ENCODE data around the gene ZP2.
"Not testable (repeated sequence)": the region's sequence is repeated elsewhere in the genome, so short reads cannot be mapped to it uniquely, and the experiment has no call there.

The ZP2 gene

DNA sequence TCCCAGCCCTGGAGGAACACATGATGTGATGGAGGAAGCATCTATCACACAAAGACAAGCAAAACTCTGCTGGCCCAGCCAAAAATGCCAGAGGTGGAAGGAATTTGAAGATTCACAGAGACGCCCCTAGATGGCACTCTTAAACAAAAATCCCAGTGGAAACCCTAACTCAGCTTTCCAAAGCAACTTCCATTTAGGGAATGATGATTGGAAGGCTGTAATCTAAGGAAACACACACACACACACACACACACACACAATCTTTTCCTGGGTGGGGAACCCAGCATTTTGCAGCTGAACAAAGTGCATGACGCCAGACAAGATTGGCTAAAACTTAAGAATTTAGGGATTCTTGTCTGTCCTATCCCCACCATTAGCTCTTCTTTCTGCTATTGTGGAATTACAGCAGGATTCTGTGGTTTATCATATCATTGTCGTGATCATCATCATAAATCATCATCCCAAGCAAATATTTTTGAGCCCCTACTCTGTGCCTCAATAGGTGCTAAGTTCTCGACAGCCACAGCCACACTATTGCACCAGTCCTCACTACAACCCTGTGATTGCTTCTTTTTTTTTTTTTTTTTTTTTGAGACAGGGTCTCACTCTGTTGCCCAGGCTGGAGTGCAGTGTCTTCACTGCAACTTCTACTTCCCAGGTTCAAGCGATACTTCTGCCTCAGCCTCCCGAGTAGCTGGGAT lies 54.5 kb downstream of the ZP2 start:
- peak; percentile 61 for DNase-seq (ENCODE audit: extremely low spot score)
- TF ChIP-seq CTCF (IDR thresholded peaks at IDR 0.05; ENCODE audit: control extremely low read depth, extremely low read depth, low read depth, missing control alignments) = peak; percentile 45
- ChIA-PET POLR2A (no interaction called here), CTCF (interaction anchor here (0.9 to 4.1 kb wide), 15 partner anchors 8 to 1526 kb away, joined by 3 to 16 read pairs (median 3); no protein-coding TSS in a partner anchor)

GRCh38 chr16:21156011-21156410 lies 55.4 kb downstream of the ZP2 start:
- CTCF ChIA-PET = interaction anchor here (1.0 to 4.1 kb wide), 3 partner anchors 9 to 145 kb away, joined by 3 to 16 read pairs (median 7); no protein-coding TSS in a partner anchor
- POLR2A ChIA-PET; DNase-seq (ENCODE audit: extremely low spot score): not testable (repeated sequence)

DNA sequence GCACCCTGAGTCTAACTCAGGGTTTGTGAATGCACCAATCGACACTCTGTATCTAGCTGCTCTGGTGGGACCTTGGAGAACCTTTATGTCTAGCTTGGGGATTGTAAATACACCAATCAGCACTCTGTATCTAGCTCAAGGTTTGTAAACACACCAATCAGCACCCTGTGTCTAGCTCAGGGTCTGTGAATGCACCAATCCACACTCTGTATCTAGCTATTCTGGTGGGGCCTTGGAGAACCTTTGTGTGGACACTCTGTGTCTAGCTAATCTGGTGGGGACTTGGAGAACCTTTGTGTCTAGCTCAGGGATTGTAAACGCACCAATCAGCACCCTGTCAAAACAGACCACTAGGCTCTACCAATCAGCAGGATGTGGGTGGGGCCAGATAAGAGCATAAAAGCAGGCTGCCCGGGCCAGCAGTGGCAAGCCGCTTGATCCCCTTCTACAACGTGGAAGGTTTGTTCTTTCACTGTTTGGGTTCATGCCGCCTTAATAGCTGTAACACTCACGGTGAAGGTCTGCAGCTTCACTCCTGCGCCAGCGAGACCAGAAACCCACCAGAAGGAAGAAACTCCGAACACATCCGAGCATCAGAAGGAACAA lies 58.1 kb downstream of the ZP2 start:
- not testable (repeated sequence) for DNase-seq (ENCODE audit: extremely low spot score)
- ChIA-PET POLR2A (interaction anchor here (0.6 kb wide), 1 partner anchor 264 kb away, joined by 5 read pairs; no protein-coding TSS in a partner anchor), CTCF (interaction anchor here (0.9 kb wide), 1 partner anchor 11 kb away, joined by 3 read pairs; no protein-coding TSS in a partner anchor)

DNA sequence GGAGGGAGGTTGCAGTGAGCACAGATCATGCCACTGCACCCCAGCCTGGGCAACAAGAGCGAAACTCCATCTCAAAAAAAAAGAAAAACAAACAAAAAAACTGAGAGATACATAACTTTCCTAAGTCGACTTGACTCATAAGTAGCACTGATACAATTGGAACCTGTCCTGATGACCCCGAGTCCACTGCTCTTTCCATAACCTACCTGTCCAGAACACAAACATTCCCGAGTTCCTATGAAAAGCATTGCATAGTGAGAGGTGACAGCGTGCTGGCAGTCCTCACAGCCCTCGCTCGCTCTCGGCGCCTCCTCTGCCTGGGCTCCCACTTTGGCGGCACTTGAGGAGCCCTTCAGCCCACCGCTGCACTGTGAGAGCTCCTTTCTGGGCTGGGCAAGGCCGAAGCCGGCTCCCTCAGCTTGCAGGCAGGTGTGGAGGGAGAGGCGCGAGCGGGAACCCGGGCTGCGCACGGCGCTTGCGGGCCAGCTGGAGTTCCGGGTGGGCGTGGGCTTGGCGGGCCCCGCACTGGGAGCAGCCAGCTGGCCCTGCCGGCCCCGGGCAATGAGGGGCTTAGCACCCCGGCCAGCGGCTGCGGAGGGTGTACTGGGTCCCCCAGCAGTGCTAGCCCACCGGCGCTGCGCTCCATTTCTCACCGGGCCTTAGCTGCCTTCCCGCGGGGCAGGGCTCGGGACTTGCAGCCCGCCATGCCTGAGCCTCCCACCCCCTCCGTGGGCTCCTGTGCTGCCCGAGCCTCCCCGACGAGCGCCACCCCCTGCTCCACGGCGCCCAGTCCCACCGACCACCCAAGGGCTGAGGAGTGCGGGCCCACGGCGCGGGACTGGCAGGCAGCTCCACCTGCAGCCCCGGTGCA lies 59.0 kb downstream of the ZP2 start:
- POLR2A ChIA-PET; CTCF ChIA-PET; DNase-seq (ENCODE audit: extremely low spot score): not testable (repeated sequence)

DNA sequence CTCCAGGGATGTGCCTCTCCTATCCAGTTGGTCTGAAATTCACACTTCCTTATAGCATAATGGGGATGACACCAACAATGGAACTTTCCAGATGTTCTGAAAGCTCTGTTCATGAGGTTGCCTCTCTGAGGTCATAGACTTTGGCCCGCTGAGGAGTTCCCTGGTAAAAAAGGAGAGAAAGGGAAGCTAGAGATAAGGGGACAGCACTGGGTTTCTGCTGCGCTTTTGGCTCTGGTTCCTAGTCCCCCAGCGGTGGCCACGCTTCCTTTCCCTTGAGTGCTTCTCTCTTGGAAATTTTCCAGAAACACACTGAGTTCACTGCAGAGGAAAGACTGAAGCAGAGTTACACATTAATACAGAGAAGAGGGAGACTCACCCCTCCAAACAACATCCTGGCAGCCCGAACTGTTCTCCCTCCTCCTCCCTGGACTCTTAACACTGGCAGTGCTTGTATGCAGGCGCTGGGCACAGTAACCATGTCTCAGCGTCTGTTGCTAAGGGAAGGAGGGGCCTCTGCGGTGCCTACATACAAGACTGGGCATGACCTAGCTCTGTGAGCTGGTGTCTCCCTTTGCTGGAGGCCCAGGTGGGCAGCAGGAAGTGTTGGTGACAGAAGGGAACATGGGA lies 60.9 kb downstream of the ZP2 start, which contains the start of gene DNAH3:
TSS of gene DNAH3 (minus strand) at position 472 of the 627 bp plus-strand sequence. CDS start 527 bp downstream, outside the sequence.
- ChIA-PET CTCF (interaction anchor here (0.9 kb wide), 1 partner anchor 413 kb away, joined by 5 read pairs; no protein-coding TSS in a partner anchor), POLR2A (no interaction called here)
- no peak for TF ChIP-seq CTCF (IDR thresholded peaks at IDR 0.05; ENCODE audit: control extremely low read depth, extremely low read depth, low read depth, missing control alignments)
- no peak for DNase-seq (ENCODE audit: extremely low spot score)

Data from GM10248 (cell line).